ENCODE measurements around the gene GPR141.

GPR141 gene

GRCh38 chr7:37786741-37787569 is 103.4 kb downstream of the GPR141 start:
- no peak for DNase-seq
